ENCODE measurements around the gene SAMD3. TPM values are rescaled to one million over a fixed set of nuclear protein-coding genes. Genes with fewer than 3 reads are reported as not detected.
A peak's percentile ranks its signal among the peaks of the same experiment; 100 is the strongest.
"Not testable (repeated sequence)": the region's sequence is repeated elsewhere in the genome, so short reads cannot be mapped to it uniquely, and the experiment has no call there.

Gene SAMD3
- total RNA-seq, 1 donor from 2014 or later: 5.5 TPM

DNA sequence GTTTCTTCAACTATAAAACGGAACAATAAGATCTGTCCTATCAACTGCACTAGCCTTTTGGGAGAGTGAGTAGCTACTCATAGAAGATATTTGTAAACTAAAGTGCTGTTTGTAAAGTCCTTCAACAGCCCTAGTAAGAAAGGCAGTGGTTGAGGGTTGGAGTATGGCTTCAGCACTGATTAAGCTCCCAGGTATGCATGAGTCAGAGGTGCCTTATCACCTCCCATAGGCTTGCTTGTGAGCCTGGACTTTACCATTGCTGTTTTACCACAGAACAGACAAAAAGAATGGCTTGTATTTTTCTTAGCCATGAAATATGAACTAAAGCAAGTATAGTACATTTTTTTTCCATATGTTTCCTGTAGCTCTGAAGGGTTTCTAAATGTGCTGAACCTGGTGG lies 44.1 kb downstream of the SAMD3 start:
- intact Hi-C loops (cut with DNase I): no loop called here
- peak; percentile 71 to 79 for ATAC-seq
- H3K9me3 ChIP-seq: no peaks in the 10 kb centered on the region

DNA sequence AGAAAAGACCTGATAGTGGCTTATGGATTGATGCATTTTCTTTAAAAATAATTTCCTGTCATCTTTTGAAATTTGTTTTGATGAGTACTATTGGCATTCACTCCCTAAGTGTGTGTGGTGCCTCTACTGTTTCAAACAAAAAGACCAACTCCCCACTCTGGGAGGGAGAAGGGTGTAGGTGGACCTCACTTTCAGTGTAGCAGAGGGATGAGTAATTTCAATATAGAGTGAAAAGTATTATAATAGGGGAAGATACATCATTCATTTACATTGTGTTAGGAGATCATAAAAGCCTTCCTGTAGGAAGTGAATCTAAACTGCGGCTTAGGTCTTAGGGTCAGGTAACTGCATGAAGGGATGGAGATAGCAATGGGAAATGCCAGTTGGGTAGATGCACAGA lies 46.4 kb downstream of the SAMD3 start:
- Histone ChIP-seq H3K27ac (no peak overlapping the region), H3K4me3 (no peak overlapping the region), H3K9me3 (no peaks in the 10 kb centered on the region), H3K36me3 (no peaks in the 10 kb centered on the region), H3K4me1 (no peaks in the 10 kb centered on the region), H3K27me3 (ENCODE audit: low read depth) (no peaks in the 10 kb centered on the region)
- ATAC-seq (no peak), DNase-seq (no peak)
- intact Hi-C loops (cut with DNase I): no loop called here
- TF ChIP-seq, protein P1, sequence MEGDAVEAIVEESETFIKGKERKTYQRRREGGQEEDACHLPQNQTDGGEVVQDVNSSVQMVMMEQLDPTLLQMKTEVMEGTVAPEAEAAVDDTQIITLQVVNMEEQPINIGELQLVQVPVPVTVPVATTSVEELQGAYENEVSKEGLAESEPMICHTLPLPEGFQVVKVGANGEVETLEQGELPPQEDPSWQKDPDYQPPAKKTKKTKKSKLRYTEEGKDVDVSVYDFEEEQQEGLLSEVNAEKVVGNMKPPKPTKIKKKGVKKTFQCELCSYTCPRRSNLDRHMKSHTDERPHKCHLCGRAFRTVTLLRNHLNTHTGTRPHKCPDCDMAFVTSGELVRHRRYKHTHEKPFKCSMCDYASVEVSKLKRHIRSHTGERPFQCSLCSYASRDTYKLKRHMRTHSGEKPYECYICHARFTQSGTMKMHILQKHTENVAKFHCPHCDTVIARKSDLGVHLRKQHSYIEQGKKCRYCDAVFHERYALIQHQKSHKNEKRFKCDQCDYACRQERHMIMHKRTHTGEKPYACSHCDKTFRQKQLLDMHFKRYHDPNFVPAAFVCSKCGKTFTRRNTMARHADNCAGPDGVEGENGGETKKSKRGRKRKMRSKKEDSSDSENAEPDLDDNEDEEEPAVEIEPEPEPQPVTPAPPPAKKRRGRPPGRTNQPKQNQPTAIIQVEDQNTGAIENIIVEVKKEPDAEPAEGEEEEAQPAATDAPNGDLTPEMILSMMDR (IDR thresholded peaks at IDR 0.05): no peak

More for the DNA sequence above, 44.1 kb downstream of the SAMD3 start:
- Histone ChIP-seq H3K27ac (no peak overlapping the region), H3K27me3 (ENCODE audit: low read depth) (no peaks in the 10 kb centered on the region), H3K4me3 (no peak overlapping the region), H3K4me1 (no peaks in the 10 kb centered on the region), H3K36me3 (no peaks in the 10 kb centered on the region)
- TF ChIP-seq, protein P1 (IDR thresholded peaks at IDR 0.05): no peak
- DNase-seq: no peak

DNA sequence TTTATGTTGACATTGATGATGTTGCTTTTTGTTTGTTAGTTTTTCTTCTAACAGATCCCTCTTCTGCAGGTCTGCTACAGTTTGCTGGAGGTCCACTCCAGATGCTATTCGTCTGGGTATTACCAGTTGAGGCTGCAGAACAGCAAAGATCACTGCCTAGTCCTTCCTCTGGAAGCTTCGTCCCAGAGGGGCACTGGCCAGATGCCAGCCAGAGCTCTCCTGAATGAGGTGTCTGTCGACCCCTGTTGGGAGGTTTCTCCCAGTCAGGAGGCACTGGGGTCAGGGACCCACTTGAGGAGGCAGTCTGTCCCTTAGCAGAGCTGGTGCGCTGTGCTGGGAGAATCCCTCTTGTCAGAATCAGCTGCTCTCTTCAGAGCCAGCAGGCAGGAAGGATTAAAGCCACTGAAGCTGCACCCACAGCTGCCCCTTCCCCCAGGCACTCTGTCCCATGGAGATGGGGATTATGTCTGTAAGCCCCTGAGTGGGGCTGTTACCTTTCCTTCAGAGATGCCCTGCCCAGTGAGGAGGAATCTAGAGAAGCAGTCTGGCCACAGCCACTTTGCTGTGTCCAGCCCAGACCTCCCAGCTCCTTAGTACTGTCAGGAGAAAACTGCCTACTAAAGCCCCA lies 49.3 kb downstream of the SAMD3 start:
- intact Hi-C loops (cut with DNase I); H3K27ac ChIP-seq; H3K36me3 ChIP-seq; ATAC-seq; H3K9me3 ChIP-seq; H3K4me1 ChIP-seq; H3K27me3 ChIP-seq (ENCODE audit: low read depth); DNase-seq; H3K4me3 ChIP-seq: not testable (repeated sequence)

DNA sequence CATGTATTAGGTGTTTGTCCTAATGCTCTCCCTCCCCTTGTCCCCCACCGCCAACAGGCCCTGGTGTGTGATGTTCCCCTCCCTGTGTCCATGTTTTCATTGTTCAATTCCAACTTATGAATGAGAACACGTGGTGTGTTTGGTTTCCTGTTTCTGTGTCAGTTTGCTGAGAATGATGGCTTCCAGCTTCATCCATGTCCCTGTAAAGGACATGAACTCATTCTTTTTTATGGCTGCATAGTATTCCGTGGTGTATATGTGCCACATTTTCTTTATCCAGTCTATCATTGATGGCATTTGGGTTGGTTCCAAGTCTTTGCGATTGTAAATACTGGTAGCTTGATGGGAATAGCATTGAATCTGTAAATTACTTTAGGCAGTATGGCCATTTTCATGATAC lies 52.6 kb downstream of the SAMD3 start:
- H3K4me1 ChIP-seq; H3K4me3 ChIP-seq; H3K27ac ChIP-seq; H3K9me3 ChIP-seq; H3K36me3 ChIP-seq; ATAC-seq; H3K27me3 ChIP-seq (ENCODE audit: low read depth); intact Hi-C loops (cut with DNase I); DNase-seq: not testable (repeated sequence)

DNA sequence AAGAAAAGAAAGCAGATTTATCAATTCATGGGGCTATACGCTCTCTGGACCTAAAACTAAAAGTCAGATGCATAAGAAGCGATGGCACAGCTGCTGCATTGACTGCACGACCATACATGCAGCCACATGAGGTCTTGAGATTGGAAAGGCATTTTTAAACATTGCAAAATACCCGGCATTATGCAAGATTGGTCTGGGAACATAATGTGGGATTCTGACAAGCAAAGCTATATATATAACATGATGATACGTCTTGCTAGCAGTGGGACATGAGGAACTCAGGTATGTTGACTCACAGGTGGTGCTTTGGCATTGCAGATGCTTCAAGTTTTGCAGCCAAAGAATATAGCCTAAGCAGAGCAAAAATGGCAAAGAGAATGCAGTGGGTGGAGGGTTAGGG lies 55.1 kb downstream of the SAMD3 start:
- Histone ChIP-seq H3K27ac (no peak overlapping the region), H3K4me1 (no peaks in the 10 kb centered on the region), H3K4me3 (no peak overlapping the region), H3K36me3 (no peaks in the 10 kb centered on the region), H3K9me3 (peaks cover 4% of the 10 kb centered on the region), H3K27me3 (ENCODE audit: low read depth) (no peaks in the 10 kb centered on the region)
- TF ChIP-seq, protein P1 (IDR thresholded peaks at IDR 0.05): no peak
- intact Hi-C loops (cut with DNase I): no loop called here
- ATAC-seq (no peak), DNase-seq (no peak)

DNA sequence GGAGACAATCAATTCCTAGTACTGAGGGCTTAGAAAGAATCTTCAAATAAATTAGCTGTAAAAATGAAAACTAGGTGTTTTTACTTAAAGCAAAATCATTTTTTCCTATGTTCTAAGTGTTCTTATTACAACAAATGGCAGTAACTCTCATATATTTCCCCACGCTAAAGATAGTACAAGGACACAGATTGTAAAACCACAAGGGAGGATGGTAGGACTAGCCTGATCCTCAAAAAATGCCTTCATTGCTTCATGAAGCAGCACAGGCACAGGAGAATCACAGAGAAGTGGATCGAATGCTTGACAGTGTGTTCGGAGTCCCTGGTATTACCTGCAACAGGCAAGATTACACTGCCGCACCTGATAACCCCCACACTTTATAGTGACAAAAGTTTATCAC lies 58.5 kb downstream of the SAMD3 start:
- TF ChIP-seq, protein P1 (IDR thresholded peaks at IDR 0.05): no peak
- DNase-seq (no peak), ATAC-seq (no peak)
- no peaks in the 10 kb centered on the region for H3K36me3 ChIP-seq
- H3K27ac ChIP-seq: no peak overlapping the region
- no peaks in the 10 kb centered on the region for H3K4me1 ChIP-seq
- no peak overlapping the region for H3K4me3 ChIP-seq
- intact Hi-C loops (cut with DNase I): no loop called here
- H3K27me3 ChIP-seq (ENCODE audit: low read depth): no peaks in the 10 kb centered on the region
- no peaks in the 10 kb centered on the region for H3K9me3 ChIP-seq

Data from lower lobe of right lung (tissue), 2 donors.